ENCODE results near the gene RNF126.
"Not testable (repeated sequence)": the region's sequence is repeated elsewhere in the genome, so short reads cannot be mapped to it uniquely, and the experiment has no call there.

RNF126 gene

GRCh38 chr19:609004-609346, 54.0 kb downstream of the RNF126 start:
- DNase-seq: no peak

- no peak for DNase-seq
These were observed 54.6 kb downstream of the RNF126 start for GRCh38 chr19:608155-609003.

GRCh38 chr19:607301-608154, 55.5 kb downstream of the RNF126 start:
- DNase-seq: no peak

- not testable (repeated sequence) for DNase-seq
These were observed 57.7 kb downstream of the RNF126 start for GRCh38 chr19:605061-605971.

- DNase-seq: no peak
These were observed 58.7 kb downstream of the RNF126 start for GRCh38 chr19:604355-604754.

GRCh38 chr19:603779-604178, 59.2 kb downstream of the RNF126 start:
- not testable (repeated sequence) for DNase-seq

GRCh38 chr19:603302-603639, 59.7 kb downstream of the RNF126 start:
- not testable (repeated sequence) for DNase-seq

- DNase-seq: no peak
These were observed 60.4 kb downstream of the RNF126 start for GRCh38 chr19:602391-603301.

- no peak for DNase-seq
These were observed 61.2 kb downstream of the RNF126 start for GRCh38 chr19:601790-602189.

- no peak for DNase-seq
These were observed 61.7 kb downstream of the RNF126 start for GRCh38 chr19:601310-601709.

Measured in NCI-H2171 (cell line).